ENCODE results near the gene DISC1.
"Not testable (repeated sequence)": the region's sequence is repeated elsewhere in the genome, so short reads cannot be mapped to it uniquely, and the experiment has no call there.

DISC1 gene

GRCh38 chr1:231757759-231758158 is 131.2 kb downstream of the DISC1 start:
- FAIRE-seq = no peak

GRCh38 chr1:231761252-231761651 is 134.7 kb downstream of the DISC1 start:
- DNase-seq (ENCODE audit: insufficient read length, low spot score) = no peak
- TF ChIP-seq CTCF (IDR thresholded peaks at IDR 0.05; ENCODE audit: insufficient read depth, missing control alignments) = no peak
- FAIRE-seq = no peak

More at GRCh38 chr1:231757759-231758158, 131.2 kb downstream of the DISC1 start:
- DNase-seq (ENCODE audit: insufficient read length, low spot score) = no peak
- no peak for TF ChIP-seq CTCF (IDR thresholded peaks at IDR 0.05; ENCODE audit: insufficient read depth, missing control alignments)

- no peak for TF ChIP-seq CTCF (IDR thresholded peaks at IDR 0.05; ENCODE audit: insufficient read depth, missing control alignments)
- no peak for FAIRE-seq
- no peak for DNase-seq (ENCODE audit: insufficient read length, low spot score)
Observed at GRCh38 chr1:231761747-231762541, 135.4 kb downstream of the DISC1 start.

- DNase-seq (ENCODE audit: insufficient read length, low spot score) = no peak
- TF ChIP-seq CTCF (IDR thresholded peaks at IDR 0.05; ENCODE audit: insufficient read depth, missing control alignments) = no peak
- FAIRE-seq = no peak
Observed at GRCh38 chr1:231763456-231763855, 136.9 kb downstream of the DISC1 start.

GRCh38 chr1:231765825-231766224 is 139.2 kb downstream of the DISC1 start:
- not testable (repeated sequence) for FAIRE-seq; DNase-seq (ENCODE audit: insufficient read length, low spot score)

- TF ChIP-seq CTCF (IDR thresholded peaks at IDR 0.05; ENCODE audit: insufficient read depth, missing control alignments) = no peak
- FAIRE-seq (no peak), DNase-seq (ENCODE audit: insufficient read length, low spot score) (no peak)
Observed at GRCh38 chr1:231767471-231767870, 140.9 kb downstream of the DISC1 start.

- DNase-seq (ENCODE audit: insufficient read length, low spot score) (no peak), FAIRE-seq (peak; percentile 29)
- TF ChIP-seq CTCF (IDR thresholded peaks at IDR 0.05; ENCODE audit: insufficient read depth, missing control alignments) = no peak
Observed at GRCh38 chr1:231768416-231768815, 141.8 kb downstream of the DISC1 start.

Data from D721Med (cell line).